GM18502 (cell line): Measurements from ENCODE around the gene ZAR1L.

ENCODE experiments used
- ATAC-seq: cut with Tn5 transposase; IDR thresholded peaks from one replicate; pipeline ENCODE4 v1.9.1; 2021; ENCODE audit warnings: mild to moderate bottlenecking; ENCODE audit not compliant: unreplicated experiment, poor library complexity

ZAR1L gene

DNA sequence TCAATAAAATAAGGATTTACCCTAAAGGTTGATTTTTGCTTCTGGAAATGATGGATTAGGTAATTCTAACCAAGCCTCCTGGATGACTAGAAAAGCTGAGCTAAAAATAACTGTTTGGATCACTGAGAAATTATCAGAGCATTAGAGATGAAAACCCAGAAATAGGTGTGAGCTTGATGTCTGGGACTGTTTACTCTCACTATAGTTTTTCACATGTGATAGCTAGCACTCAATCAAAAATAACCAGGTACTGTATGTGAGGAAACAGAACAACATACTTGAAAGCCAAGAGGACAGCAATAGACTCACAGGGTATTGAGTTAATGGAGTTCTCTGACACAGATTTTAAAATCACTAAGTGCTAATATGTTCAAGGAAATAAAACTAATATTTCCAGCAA is 9.5 kb downstream of the ZAR1L start:
- ATAC-seq: no peak

GRCh38 chr13:32302461-32302860 is 12.7 kb downstream of the ZAR1L start:
- ATAC-seq: no peak

DNA sequence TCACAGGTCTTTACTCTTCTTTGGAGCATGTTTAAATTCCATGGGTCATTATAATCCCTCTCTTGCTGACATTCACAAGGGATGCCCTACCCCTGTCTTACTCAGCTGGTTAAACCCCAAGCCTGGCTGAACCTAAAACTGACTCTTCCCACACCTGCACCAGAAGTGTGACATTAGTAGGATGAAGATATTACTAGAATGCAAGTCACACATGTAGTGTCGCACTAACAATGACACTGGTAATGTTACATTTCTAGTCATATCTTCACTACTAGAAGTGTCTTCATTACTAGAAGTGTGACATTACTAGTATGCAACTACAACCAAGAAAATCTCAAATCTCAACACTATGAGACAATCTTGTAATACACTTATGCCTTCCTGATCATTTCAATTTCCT is 14.2 kb downstream of the ZAR1L start:
- no peak for ATAC-seq

DNA sequence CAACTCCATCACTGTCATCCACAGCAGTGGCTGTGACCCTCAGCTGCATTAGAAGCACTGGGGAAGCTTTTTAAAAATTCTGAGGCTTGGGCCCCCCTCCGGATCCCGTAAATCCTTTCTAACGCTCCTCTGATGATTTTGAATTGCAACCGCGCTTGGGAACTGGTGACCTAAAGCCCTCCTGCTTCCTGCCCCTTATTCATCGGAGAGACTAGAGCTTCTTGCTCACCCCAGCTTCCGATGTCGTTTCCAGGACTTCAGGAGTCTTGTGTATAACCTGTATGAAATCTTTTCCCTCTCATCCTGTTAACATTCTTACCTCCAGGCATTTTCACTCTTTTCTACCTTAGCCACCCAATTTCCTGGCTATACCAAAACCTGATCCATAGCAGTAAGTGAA is 14.8 kb downstream of the ZAR1L start:
- no peak for ATAC-seq

DNA sequence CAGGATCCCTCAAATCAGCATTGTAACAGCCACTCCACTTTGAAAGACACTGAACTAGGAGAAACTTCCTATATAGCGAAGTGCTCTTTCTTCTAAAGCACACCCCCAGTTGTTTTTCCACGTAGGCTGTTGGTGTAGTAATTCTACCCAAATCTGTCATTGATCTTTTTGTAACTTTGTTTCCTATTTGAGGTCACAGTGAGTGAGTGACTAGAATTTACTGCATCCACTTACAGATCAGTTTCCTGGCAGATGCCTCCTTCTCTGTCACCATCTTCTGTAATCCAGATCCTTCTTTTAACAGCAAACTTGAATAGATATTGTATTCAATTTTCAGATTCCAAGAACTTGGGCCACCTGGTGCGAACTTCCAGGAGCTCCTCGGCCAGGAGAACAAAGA is 15.3 kb downstream of the ZAR1L start:
- no peak for ATAC-seq

DNA sequence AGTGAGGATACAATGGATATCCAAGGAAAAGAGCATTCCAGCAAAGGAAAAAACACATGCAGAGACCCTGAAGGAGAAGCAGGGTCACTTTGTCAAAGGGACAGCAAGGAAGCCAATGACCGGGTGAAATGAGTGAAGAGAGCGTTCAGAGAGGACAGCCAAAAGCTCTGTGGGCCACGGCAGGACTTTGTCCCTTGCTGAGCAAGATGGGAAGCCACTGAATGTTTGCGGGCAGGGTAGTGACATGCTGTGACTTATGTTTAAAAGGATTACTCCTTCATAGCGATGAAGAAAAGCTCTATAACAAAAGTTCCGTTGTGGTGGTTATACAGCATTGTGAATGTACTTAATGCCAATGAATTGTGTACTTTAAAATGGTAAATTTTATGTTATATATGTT is 16.5 kb downstream of the ZAR1L start:
- no peak for ATAC-seq

DNA sequence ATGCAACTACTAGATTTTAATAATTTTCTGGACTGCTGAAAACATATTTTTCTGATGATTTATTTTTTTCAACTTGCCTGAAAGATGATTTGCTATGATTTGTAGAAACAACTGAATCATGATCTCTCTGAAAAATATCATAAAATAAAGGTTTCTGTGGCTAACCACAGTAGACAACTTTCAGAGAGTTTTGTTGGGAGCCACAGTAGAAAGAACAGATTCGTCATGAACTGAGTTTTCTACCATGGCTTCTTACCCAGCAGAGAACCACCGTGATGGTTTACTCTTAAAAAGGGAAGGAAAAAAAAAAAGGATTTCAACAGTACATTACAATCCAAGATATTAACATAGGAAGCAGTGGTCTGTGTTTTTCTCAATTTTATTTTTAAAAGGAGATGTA is 18.0 kb downstream of the ZAR1L start:
- ATAC-seq: no peak

DNA sequence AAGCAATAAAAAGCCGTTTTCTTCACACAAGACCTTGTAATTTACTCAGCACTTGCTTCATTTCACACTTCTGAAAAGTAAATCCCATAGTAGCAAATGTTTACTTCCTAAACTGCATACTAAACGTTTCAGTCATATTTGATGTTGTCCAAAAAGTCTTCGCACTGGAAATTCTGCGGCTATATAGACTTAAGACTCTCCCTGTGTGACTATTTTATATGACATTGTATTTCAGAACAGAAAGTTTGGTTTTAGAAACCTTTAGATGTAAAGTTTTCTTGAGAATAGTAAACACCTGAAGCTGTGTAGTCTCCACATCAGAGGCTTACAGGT is 29.6 kb downstream of the ZAR1L start:
- ATAC-seq: no peak

- no peak for ATAC-seq
Observed at GRCh38 chr13:32284927-32285632, 30.1 kb downstream of the ZAR1L start.

DNA sequence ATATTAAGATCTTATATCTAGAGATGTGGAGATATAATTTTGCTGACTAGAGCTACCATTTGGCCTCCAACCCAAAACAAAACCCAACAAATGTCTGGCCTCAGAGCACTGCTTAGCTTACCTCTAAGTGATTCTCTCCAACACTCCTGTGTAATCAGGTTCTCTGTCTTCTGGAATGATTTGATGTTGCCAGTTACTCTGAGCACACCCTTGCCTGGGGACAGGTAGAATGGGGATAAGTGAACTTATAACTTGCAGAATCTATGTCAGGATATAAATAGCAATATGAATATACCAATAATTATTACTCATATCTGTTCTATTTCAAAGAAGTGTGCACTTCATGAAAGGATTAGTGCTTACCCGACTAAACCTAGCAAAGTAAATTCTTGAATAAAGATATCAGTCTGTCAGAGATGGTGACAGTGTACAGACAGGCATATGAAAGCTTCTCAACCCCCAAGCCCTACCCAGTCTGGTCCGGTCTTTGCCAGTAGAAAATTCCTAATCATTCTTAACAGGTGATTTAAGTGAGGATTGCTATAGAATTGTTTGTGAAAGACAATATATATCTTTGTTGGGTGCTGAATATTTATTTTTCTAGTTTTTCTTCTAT is 33.0 kb downstream of the ZAR1L start:
- no peak for ATAC-seq

- no peak for ATAC-seq
Observed at GRCh38 chr13:32281096-32281495, 34.1 kb downstream of the ZAR1L start.

- ATAC-seq: no peak
Observed at GRCh38 chr13:32278426-32278825, 36.7 kb downstream of the ZAR1L start.

GRCh38 chr13:32277839-32278238 is 37.3 kb downstream of the ZAR1L start:
- ATAC-seq: no peak

DNA sequence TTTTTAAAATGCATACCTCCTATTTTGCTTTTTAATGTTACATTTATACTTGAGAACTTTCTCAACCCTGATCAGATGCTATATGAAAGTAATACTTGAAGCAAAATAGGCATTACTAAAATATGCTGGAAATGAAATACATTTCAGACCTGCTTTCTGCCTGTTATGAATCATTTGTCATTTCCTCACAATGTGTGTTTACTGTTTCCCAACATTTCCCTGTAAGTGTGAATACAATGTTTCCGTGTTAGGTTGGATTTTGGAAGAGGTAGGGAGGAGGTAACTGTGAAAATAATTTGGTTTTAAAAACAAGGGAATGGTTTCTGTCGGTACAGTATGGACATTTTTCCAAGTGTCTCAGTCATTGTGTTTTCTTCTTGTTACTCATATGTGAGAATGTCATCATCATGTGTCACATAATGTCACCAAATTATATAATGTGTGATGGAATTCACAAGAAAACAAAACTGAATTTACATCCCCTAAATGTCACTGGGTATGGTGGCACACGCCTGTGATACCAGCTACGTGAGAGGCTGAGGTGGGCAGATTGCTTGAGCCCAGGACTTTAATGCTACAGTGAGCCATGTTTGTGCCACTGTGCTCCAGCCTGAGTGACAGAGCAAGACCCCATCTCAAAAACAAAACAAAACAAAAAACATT is 43.0 kb downstream of the ZAR1L start:
- no peak for ATAC-seq

GRCh38 chr13:32267836-32268439 is 47.2 kb downstream of the ZAR1L start:
- peak; percentile 99 for ATAC-seq

GRCh38 chr13:32266130-32266529 is 49.0 kb downstream of the ZAR1L start:
- ATAC-seq: no peak

DNA sequence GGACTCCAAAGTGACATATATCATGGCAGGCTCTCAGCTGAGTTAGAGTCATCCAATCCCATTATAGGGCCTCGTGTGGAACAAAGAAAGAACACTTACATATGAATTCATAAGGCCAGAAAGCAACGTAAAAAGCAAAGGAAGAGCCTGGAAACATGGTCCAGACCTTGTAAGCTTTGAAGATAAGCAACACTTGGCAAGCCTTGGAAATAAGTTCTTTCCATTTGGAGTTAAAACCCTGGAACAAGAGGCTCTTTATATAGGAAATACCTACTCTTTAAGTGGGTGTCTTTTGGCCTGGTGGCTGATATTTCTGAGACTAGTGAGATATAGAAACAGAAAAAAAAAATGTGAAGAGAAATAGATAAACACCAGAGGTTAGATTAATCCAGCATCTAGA is 49.4 kb downstream of the ZAR1L start:
- ATAC-seq: no peak

DNA sequence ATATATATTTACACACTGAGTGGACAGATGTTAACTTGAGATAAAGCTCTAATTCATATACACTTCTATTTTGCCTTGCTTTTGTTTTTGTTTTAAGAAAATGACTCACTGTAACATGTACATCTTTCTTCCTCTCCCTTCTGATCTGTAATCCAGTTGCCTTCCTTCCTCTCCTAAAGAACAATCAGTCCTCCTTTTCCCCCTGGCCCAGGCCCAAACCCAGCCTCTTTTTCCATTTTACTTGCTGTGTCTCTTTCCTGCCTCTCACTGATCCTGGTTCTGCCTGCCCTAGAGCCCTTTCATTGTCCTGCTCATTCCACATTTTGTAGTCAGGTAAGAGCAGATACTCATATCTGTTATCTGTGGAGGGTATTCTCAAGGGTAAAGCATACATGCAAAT is 50.8 kb downstream of the ZAR1L start:
- no peak for ATAC-seq

GRCh38 chr13:32262619-32263018 is 52.5 kb downstream of the ZAR1L start:
- ATAC-seq: no peak

DNA sequence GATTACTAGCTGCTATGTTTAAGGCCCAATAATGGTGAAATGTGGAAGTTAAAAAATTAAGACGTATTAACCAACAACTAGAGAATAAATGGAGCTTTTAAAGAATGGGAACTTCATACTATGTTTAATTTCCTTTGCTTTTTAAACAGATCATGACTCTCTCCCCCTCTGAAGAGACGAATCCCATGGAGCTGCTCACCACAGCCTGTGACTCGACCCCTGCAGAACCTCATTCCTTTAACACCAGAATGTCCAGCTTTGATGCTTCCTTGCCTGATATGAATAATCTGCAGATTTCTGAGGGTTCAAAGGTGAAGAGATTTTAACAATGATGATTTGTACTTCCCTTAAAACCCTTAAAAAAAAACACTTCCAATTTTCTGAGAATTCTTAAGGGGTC is 53.0 kb downstream of the ZAR1L start:
- ATAC-seq: no peak

- ATAC-seq: no peak
Observed at GRCh38 chr13:32261567-32261966, 53.6 kb downstream of the ZAR1L start.

- ATAC-seq: no peak
Observed at GRCh38 chr13:32259116-32259515, 56.0 kb downstream of the ZAR1L start.
